OCI-LY7 (cell line): ENCODE measurements around the gene MOBP. TPM values are rescaled to one million over a fixed set of nuclear protein-coding genes. Genes with fewer than 3 reads are reported as not detected.

Source experiments
- BruUV-seq: library from RNA; stranded (reverse); fragments of 400-500 nt; replicated peaks from 2 replicates; lab custom pipeline; 2021; lab: Mats Ljungman, UMichigan
- CTCF ChIA-PET: fragments of 300-600 bp; sonication (Branson Sonifier 250); formaldehyde crosslinking; loops from one replicate; lab custom pipeline; 2022; ENCODE audit warnings: antibody characterized with exemption; ENCODE audit not compliant: unreplicated experiment; lab: Charles Lee
- POLR2A ChIA-PET: fragments of 300-600 bp; sonication (Branson Sonifier 250); formaldehyde crosslinking; loops from one replicate; lab custom pipeline; 2022; ENCODE audit warnings: antibody characterized with exemption; lab: Charles Lee
- DNase-seq: peaks from one replicate; pipeline ENCODE4 v3.0.0-alpha.2; 2015; ENCODE audit warnings: low spot score
- H2AFZ ChIP-seq: fragments of 200-600 bp; sonication (generic), shearing (Covaris generic); 2 replicates; pipeline ENCODE4 v1.6.1; 2014; ENCODE audit warnings: mild to moderate bottlenecking, antibody characterized with exemption, low read length, moderate library complexity
- H3K27ac ChIP-seq: fragments of 200-600 bp; sonication (generic); 2 replicates; pipeline ENCODE4 v1.5.1; 2014; ENCODE audit warnings: mixed run types, low read depth, mild to moderate bottlenecking, moderate library complexity, low read length, inconsistent platforms; ENCODE audit not compliant: poor library complexity, severe bottlenecking
- H3K36me3 ChIP-seq: fragments of 200-600 bp; sonication (generic); 2 replicates; pipeline ENCODE4 v1.6.1; 2014; ENCODE audit warnings: mild to moderate bottlenecking, antibody characterized with exemption, low read length, moderate library complexity, mixed read lengths; ENCODE audit not compliant: insufficient read depth
- H3K4me1 ChIP-seq: fragments of 200-600 bp; sonication (generic); 2 replicates; pipeline ENCODE4 v1.5.1; 2014; ENCODE audit warnings: mild to moderate bottlenecking, low read length; ENCODE audit not compliant: insufficient read depth, poor library complexity, severe bottlenecking
- H3K4me2 ChIP-seq: fragments of 200-600 bp; sonication (generic); 2 replicates; pipeline ENCODE4 v1.6.1; 2014; ENCODE audit warnings: mild to moderate bottlenecking, low read length
- H3K4me3 ChIP-seq: fragments of 200-600 bp; sonication (generic); 2 replicates; pipeline ENCODE4 v1.5.1; 2014; ENCODE audit warnings: mild to moderate bottlenecking, low read depth, low read length; ENCODE audit not compliant: poor library complexity, severe bottlenecking
- H3K79me2 ChIP-seq: fragments of 200-600 bp; sonication (generic); 2 replicates; pipeline ENCODE4 v1.6.1; 2016; ENCODE audit warnings: low read depth, mild to moderate bottlenecking, low read length, moderate library complexity, mixed read lengths; ENCODE audit not compliant: insufficient read depth
- H3K9me2 ChIP-seq: fragments of 200-600 bp; sonication (generic); 2 replicates; pipeline ENCODE4 v1.6.1; 2016; ENCODE audit warnings: mild to moderate bottlenecking, low read length, mixed read lengths; ENCODE audit not compliant: insufficient read depth
- H3K9me3 ChIP-seq: fragments of 200-600 bp; sonication (generic); 2 replicates; pipeline ENCODE4 v1.6.1; 2014; ENCODE audit warnings: mild to moderate bottlenecking, mixed run types, low read length, mixed read lengths
- H4K20me1 ChIP-seq: fragments of 200-600 bp; sonication (generic); 2 replicates; pipeline ENCODE4 v1.6.1; 2014; ENCODE audit warnings: mild to moderate bottlenecking, antibody characterized with exemption, low read length, moderate library complexity, mixed read lengths; ENCODE audit not compliant: insufficient read depth
- EZH2phosphoT487 ChIP-seq: fragments of 200-600 bp; sonication (generic); IDR thresholded peaks from 2 replicates; pipeline ENCODE4 v1.6.1; 2018; ENCODE audit warnings: low read depth, borderline replicate concordance, mild to moderate bottlenecking, mixed run types, antibody characterized with exemption, low read length, moderate library complexity, mixed read lengths
- intact Hi-C: fragments of 100-400 bp; cut with micrococcal nuclease; formaldehyde crosslinking; loops from one replicate; pipeline ENCODE4 v1.10.0; 2022; ENCODE audit not compliant: unreplicated experiment
- total RNA-seq, 2 experiments: library from RNA; depleted of rRNA in 1 of 2; stranded (reverse); fragments of >200 nt in 1 of 2; shearing (Covaris generic) in 1 of 2; gene quantifications; 2 replicates each; pipeline ENCODE4 v1.2.3, GENCODE V29; 2014 to 2022
- TF ChIP-seq, protein P1 (sequence below): fragments of 200-600 bp; sonication (generic); conservative IDR thresholded peaks from 2 replicates; pipeline ENCODE4 v1.5.1; 2014; ENCODE audit warnings: mild to moderate bottlenecking, antibody characterized with exemption, low read length, moderate library complexity, mixed read lengths

The MOBP gene
- total RNA-seq, 2 experiments from 2014 or later = not detected

DNA sequence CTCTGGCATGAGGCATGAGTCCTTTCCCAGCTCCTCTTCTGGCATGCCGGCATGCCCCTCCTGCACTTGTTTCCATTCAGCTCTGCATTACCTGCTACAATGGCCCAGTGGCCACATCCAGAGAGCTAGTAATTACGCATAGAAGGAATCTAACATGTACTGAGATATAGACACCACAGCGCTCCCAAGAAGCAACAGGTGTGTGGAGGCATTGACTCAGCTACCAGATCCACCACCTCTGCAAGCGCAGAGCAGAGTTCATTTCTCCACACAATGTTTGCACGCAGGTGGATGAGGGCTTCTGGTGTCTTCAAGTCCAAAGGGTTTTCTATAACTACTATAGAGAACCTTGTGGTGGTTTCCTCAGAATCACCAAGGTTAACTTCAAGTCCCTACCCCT is 4.2 kb downstream of the MOBP start:
- ChIA-PET CTCF (no interaction called here), POLR2A (no interaction called here)
- no peak for DNase-seq
- Histone ChIP-seq H3K4me2 (no peak overlapping the region), H3K9me2 (no peaks in the 10 kb centered on the region), H3K4me3 (no peak overlapping the region), H4K20me1 (no peaks in the 10 kb centered on the region), H3K9me3 (no peaks in the 10 kb centered on the region), H3K27ac (no peak overlapping the region), H3K36me3 (no peaks in the 10 kb centered on the region), H2AFZ (no peak overlapping the region), H3K79me2 (no peaks in the 10 kb centered on the region), H3K4me1 (no peaks in the 10 kb centered on the region)
- intact Hi-C loops = no loop called here
- no TSS peak for BruUV-seq
- TF ChIP-seq, protein P1, sequence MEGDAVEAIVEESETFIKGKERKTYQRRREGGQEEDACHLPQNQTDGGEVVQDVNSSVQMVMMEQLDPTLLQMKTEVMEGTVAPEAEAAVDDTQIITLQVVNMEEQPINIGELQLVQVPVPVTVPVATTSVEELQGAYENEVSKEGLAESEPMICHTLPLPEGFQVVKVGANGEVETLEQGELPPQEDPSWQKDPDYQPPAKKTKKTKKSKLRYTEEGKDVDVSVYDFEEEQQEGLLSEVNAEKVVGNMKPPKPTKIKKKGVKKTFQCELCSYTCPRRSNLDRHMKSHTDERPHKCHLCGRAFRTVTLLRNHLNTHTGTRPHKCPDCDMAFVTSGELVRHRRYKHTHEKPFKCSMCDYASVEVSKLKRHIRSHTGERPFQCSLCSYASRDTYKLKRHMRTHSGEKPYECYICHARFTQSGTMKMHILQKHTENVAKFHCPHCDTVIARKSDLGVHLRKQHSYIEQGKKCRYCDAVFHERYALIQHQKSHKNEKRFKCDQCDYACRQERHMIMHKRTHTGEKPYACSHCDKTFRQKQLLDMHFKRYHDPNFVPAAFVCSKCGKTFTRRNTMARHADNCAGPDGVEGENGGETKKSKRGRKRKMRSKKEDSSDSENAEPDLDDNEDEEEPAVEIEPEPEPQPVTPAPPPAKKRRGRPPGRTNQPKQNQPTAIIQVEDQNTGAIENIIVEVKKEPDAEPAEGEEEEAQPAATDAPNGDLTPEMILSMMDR = no peak
- no peak for TF ChIP-seq EZH2phosphoT487

DNA sequence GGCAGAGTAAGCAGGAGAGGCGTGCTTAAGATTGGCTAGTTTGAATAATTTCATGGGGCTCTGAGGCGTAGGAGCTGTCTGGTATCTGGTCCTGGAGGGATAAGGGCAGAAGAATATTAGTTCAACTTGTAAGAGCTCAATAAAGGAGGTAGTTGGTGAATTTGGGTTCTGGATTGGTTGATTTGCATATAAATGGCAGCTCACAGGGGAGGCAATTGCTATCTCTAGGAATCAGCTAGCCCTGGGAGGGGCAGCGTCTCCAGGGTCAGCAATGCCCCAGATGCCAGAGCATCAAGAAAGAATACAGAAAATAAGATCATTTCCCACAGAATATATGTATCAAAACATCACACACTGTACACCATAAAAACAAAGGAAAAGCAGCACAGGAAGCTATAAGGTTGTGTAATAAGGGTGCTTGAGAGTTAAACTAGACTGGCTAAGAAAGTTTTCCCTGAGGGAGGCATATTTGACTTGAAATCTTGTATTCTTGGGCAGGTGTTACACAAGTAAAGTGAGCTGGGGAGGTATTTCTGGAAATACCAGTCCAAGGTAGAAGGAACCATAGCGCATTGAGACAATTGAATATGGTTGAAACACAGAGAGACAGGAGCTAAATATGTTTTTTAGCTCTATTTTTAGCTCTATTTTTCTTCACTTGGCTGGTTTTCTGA is 6.1 kb downstream of the MOBP start:
- Histone ChIP-seq H2AFZ (no peak overlapping the region), H4K20me1 (no peaks in the 10 kb centered on the region), H3K27ac (no peak overlapping the region), H3K9me3 (no peaks in the 10 kb centered on the region), H3K4me2 (no peak overlapping the region), H3K79me2 (no peaks in the 10 kb centered on the region), H3K4me1 (no peaks in the 10 kb centered on the region), H3K36me3 (no peaks in the 10 kb centered on the region), H3K9me2 (no peaks in the 10 kb centered on the region), H3K4me3 (no peak overlapping the region)
- ChIA-PET POLR2A (interaction anchor here (0.6 to 0.8 kb wide), 2 partner anchors 12 to 458 kb away, joined by 3 to 4 read pairs; no protein-coding TSS in a partner anchor), CTCF (no interaction called here)
- BruUV-seq = no TSS peak
- no peak for DNase-seq
- intact Hi-C loops = no loop called here
- TF ChIP-seq, protein P1 = no peak
- no peak for TF ChIP-seq EZH2phosphoT487

DNA sequence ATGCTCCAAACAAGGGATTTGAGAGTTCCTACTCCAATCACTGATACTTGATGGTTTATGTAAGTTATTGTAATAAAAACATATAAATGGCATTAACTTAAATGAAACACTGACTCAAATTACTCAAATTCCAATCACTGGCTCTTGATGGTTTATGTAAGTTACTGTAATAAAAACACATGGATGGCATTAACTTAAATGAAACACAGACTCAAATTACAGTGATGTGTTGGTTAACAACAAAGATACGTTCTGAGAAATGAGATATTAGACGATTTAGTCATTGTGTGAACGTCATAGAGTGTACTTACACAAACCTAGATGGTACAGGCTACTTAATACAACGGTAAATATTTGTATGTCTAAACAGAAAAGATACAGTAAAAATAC is 6.6 kb downstream of the MOBP start:
- H3K79me2 ChIP-seq = no peaks in the 10 kb centered on the region
- H3K9me3 ChIP-seq = no peaks in the 10 kb centered on the region
- BruUV-seq = no TSS peak
- H4K20me1 ChIP-seq = no peaks in the 10 kb centered on the region
- intact Hi-C loops = no loop called here
- TF ChIP-seq, protein P1 = no peak
- TF ChIP-seq EZH2phosphoT487 = no peak
- POLR2A ChIA-PET = interaction anchor here (0.6 to 0.8 kb wide), 2 partner anchors 13 to 458 kb away, joined by 3 to 4 read pairs; no protein-coding TSS in a partner anchor
- no peak overlapping the region for H3K27ac ChIP-seq
- H3K4me3 ChIP-seq = no peak overlapping the region
- no peak overlapping the region for H2AFZ ChIP-seq
- no peaks in the 10 kb centered on the region for H3K4me1 ChIP-seq
- no peak overlapping the region for H3K4me2 ChIP-seq
- DNase-seq = no peak
- H3K9me2 ChIP-seq = no peaks in the 10 kb centered on the region
- CTCF ChIA-PET = no interaction called here
- no peaks in the 10 kb centered on the region for H3K36me3 ChIP-seq
